A673 (cell line): ENCODE data around the gene CERS5. TPM values are rescaled to one million over a fixed set of nuclear protein-coding genes. Genes with fewer than 3 reads are reported as not detected.

Experiments
- BruUV-seq: library from RNA; stranded (reverse); fragments of 400-500 nt; replicated peaks from 2 replicates; lab custom pipeline; 2021; lab: Mats Ljungman, UMichigan
- CTCF ChIA-PET: fragments of 300-600 bp; sonication (Branson Sonifier 250); formaldehyde crosslinking; loops from one replicate; lab custom pipeline; 2022; ENCODE audit warnings: antibody characterized with exemption; lab: Charles Lee
- POLR2A ChIA-PET: fragments of 300-600 bp; sonication (Branson Sonifier 250); formaldehyde crosslinking; loops from one replicate; lab custom pipeline; 2022; ENCODE audit warnings: antibody characterized with exemption; ENCODE audit not compliant: low non-redundant PET; lab: Charles Lee
- DNase-seq: peaks from one replicate; pipeline ENCODE4 v3.0.0-alpha.2; 2015; ENCODE audit warnings: low spot score
- H3K27ac ChIP-seq: fragments of 200-600 bp; sonication (generic); 2 replicates; pipeline ENCODE4 v1.5.1; 2016; ENCODE audit warnings: mixed run types, low read depth, mild to moderate bottlenecking, mixed read lengths, antibody characterized with exemption, low read length; ENCODE audit not compliant: poor library complexity, severe bottlenecking
- H3K27me3 ChIP-seq: fragments of 200-600 bp; sonication (generic); replicated peaks from 2 replicates; pipeline ENCODE4 v1.6.1; 2017; ENCODE audit warnings: mixed run types, low read depth, mild to moderate bottlenecking, mixed read lengths, antibody characterized with exemption, low read length; ENCODE audit not compliant: insufficient read depth, poor library complexity
- H3K36me3 ChIP-seq: fragments of 200-600 bp; sonication (generic); 2 replicates; pipeline ENCODE4 v1.6.1; 2016; ENCODE audit warnings: mixed run types, mild to moderate bottlenecking, mixed read lengths, antibody characterized with exemption, low read length; ENCODE audit not compliant: insufficient read depth, poor library complexity, severe bottlenecking
- H3K4me1 ChIP-seq: fragments of 200-600 bp; sonication (generic); 2 replicates; pipeline ENCODE4 v1.6.1; 2017; ENCODE audit warnings: mixed run types, mild to moderate bottlenecking, mixed read lengths, antibody characterized with exemption, low read length; ENCODE audit not compliant: insufficient read depth, poor library complexity, severe bottlenecking
- H3K4me3 ChIP-seq: fragments of 200-600 bp; sonication (generic); 2 replicates; pipeline ENCODE4 v1.5.1; 2016; ENCODE audit warnings: low read depth, mixed run types, mild to moderate bottlenecking, mixed read lengths, low read length; ENCODE audit not compliant: poor library complexity, severe bottlenecking
- H3K9me3 ChIP-seq: fragments of 200-600 bp; sonication (generic); 2 replicates; pipeline ENCODE4 v1.6.1; 2016; ENCODE audit warnings: mixed run types, low read depth, mild to moderate bottlenecking, mixed read lengths, antibody characterized with exemption, low read length; ENCODE audit not compliant: poor library complexity, severe bottlenecking
- CTCF ChIP-seq: fragments of 300-800, 200-600 bp; sonication (generic); conservative IDR thresholded peaks from 2 replicates; pipeline ENCODE4 v1.5.1; 2017; ENCODE audit warnings: low read depth, mild to moderate bottlenecking, antibody characterized with exemption, low read length, moderate library complexity, mixed read lengths
- EZH2 ChIP-seq: fragments of 200-600 bp; sonication (generic); IDR thresholded peaks from 2 replicates; pipeline ENCODE4 v1.6.1; 2017; ENCODE audit warnings: borderline replicate concordance, low read depth, mild to moderate bottlenecking, mixed read lengths, antibody characterized with exemption, low read length; ENCODE audit not compliant: poor library complexity, severe bottlenecking
- intact Hi-C: fragments of 100-400 bp; cut with micrococcal nuclease; formaldehyde crosslinking; loops from one replicate; pipeline ENCODE4 v1.10.0; 2022; ENCODE audit not compliant: unreplicated experiment
- total RNA-seq: library from RNA; stranded (reverse); gene quantifications from 2 replicates; pipeline ENCODE4 v1.2.3, GENCODE V29; 2021

Gene CERS5
- total RNA-seq, 1 experiment from 2014 or later: 57.0 TPM

GRCh38 chr12:50097952-50098351 lies 69.2 kb downstream of the CERS5 start:
- TF ChIP-seq CTCF: no peak
- no peak for TF ChIP-seq EZH2
- no peaks in the 10 kb centered on the region for H3K27me3 ChIP-seq
- intact Hi-C loops: no loop called here
- H3K4me1 ChIP-seq: no peaks in the 10 kb centered on the region
- DNase-seq: no peak
- H3K9me3 ChIP-seq: no peaks in the 10 kb centered on the region
- no TSS peak for BruUV-seq
- H3K4me3 ChIP-seq: no peak overlapping the region
- CTCF ChIA-PET: interaction anchor here (0.7 kb wide), 1 partner anchor 13 kb away, joined by 15 read pairs; no protein-coding TSS in a partner anchor
- H3K36me3 ChIP-seq: peaks cover 74% of the 10 kb centered on the region
- POLR2A ChIA-PET: no interaction called here
- no peak overlapping the region for H3K27ac ChIP-seq

DNA sequence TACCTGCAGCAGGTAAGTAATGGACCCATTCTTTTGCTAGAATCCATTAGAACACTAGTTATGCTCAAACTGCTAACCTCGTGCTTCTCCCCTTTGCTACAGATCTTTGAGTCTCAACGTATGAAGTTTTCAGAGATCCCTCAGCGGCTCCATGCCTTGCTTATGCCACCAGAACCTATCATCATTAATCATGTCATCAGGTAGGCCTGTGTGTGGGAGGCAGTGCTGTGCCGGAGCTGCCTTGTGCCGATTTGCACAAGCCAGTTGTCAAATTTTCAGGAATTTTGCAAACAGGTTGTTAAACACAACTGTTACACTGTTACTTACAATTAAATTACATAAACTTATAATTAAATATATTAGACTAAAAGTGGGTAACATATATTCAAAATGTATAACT lies 76.8 kb downstream of the CERS5 start:
- Histone ChIP-seq H3K27me3 (no peaks in the 10 kb centered on the region), H3K36me3 (peaks cover 82% of the 10 kb centered on the region)
- CTCF ChIA-PET: no interaction called here

GRCh38 chr12:50089730-50090129 lies 77.4 kb downstream of the CERS5 start:
- TF ChIP-seq CTCF (no peak), EZH2 (no peak)
- no peak for DNase-seq
- Histone ChIP-seq H3K27ac (no peak overlapping the region), H3K4me1 (peaks cover 5% of the 10 kb centered on the region), H3K27me3 (no peaks in the 10 kb centered on the region), H3K36me3 (peaks cover 75% of the 10 kb centered on the region), H3K9me3 (no peaks in the 10 kb centered on the region), H3K4me3 (no peak overlapping the region)
- POLR2A ChIA-PET: interaction anchor here (0.5 kb wide), 2 partner anchors 25 to 893 kb away, joined by 3 to 11 read pairs; no protein-coding TSS in a partner anchor
- intact Hi-C loops: no loop called here
- no TSS peak for BruUV-seq
- CTCF ChIA-PET: interaction anchor here (0.8 kb wide), 1 partner anchor 14 kb away, joined by 3 read pairs; the partner anchor contains the start of gene GPD1

More for the DNA sequence above, 76.8 kb downstream of the CERS5 start:
- intact Hi-C loops: no loop called here
- DNase-seq: no peak
- no peaks in the 10 kb centered on the region for H3K9me3 ChIP-seq
- no peak for TF ChIP-seq EZH2
- no peak for TF ChIP-seq CTCF
- no peak overlapping the region for H3K4me3 ChIP-seq
- POLR2A ChIA-PET: no interaction called here
- no TSS peak for BruUV-seq
- no peak overlapping the region for H3K27ac ChIP-seq
- H3K4me1 ChIP-seq: peaks cover 5% of the 10 kb centered on the region
